NCI-H2029 (cell line): Measurements from ENCODE around the gene ARAF.
"Not testable (repeated sequence)": the region's sequence is repeated elsewhere in the genome, so short reads cannot be mapped to it uniquely, and the experiment has no call there.

Experiments used
- DNase-seq: peaks from one replicate; lab custom pipeline; 2025; lab: John Stamatoyannopoulos, UW

Gene ARAF

DNA sequence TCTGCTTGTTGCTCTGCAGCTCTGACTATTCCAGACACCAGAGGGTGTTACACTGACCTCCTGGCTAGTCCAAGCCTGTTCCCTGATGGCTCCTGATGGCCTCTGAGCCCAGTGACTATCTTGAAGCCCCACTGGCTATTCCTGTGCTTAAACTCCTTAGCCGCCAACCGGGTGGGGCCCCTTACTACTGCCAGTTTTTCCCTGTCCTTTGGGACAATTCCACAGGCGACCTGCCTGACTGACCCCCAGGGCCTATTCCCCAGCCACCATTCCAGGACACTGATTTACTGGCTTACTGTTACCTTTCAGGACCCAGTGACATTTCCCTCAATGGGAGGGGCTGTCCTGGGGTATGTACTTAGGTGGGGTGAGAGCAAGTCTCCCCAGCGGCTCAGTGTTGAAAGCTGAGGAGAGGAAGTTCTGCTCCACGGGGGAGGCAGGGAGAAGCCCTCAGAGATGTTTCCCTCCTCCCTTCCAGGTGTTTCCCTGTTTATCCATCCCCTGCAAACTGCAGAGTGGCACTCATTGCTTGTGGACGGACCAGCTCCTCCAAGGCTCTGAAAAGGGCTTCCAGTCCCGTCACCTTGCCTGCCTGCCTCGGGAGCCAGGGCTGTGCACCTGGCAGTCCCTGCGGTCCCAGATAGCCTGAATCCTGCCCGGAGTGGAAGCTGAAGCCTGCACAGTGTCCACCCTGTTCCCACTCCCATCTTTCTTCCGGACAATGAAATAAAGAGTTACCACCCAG, 25.2 kb downstream of the ARAF start:
- DNase-seq = no peak

DNA sequence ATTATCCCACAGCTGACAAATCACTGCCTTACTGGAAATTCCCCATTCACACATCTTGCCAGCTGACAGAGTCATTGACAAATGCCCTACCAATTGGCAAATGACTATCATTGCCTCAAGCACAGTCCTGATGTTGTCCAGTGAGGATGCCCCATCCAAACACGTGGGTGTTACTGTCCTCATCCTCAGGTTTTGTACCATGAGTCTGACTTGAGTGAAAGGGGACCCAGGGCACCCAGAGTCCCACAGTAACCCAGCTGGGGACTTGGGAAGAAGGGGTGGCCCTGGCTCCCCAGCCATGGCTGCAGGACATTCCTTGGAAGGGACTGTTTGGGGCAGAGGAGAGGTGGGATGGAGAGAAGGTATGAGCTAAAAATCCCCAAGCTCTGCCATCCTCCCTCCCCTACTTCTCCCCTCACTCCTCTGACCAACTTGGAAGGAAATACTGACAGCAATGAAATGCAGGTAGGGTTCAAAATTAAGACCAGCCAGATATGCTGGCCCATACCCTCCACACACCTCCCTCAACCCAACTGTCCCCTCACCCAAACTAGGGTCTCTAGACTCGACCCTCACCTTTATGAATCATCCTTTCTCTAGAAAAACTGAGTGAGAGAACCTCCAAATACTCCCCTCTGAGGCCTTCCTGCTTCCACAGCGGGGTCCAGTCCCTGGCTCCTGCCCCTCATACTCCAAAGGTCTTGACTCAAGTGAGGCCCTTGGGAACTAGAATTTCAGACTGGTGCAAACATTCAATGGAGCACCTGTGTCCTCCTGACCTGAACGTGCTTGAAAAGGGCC, 26.3 kb downstream of the ARAF start:
- DNase-seq = no peak

DNA sequence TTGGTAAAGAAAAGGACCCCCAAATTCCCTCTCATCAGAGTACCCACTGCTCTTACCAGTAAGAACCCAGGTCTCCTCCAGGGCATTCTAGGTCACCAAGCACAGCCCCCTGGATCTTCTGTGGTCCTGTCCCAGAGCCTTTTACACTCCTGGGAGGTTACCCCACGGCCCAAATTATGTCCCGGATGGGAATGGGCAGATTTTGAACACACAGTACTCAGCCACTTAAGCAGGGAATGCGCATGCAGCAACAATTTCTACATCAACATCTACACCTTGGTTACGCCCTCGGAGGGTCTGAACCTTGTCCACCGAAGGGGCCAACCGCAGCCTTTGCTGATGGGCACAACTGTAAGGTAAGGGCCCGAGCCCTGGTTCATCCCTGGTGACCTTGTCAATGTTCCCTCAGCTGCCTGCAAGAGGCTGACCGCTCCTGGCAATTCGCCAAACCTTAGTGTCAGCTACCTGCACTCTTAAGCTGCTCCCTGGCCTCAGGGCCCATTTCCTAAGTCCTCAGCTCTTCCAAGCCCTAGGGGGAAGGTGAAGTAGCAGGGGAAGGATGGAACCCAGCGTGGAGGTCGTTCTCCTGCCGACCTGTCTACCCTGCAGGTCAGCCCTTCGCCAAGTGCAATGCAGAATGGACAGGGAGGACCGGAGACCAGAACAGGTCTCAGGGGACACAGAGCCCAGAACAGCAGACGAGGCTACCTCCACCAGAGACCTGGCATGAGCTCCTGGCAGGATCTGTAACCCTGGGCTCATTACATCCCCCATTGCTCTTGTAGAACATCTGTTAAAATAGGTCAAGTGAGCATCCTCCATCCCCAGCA, 27.1 kb downstream of the ARAF start:
- DNase-seq = no peak

DNA sequence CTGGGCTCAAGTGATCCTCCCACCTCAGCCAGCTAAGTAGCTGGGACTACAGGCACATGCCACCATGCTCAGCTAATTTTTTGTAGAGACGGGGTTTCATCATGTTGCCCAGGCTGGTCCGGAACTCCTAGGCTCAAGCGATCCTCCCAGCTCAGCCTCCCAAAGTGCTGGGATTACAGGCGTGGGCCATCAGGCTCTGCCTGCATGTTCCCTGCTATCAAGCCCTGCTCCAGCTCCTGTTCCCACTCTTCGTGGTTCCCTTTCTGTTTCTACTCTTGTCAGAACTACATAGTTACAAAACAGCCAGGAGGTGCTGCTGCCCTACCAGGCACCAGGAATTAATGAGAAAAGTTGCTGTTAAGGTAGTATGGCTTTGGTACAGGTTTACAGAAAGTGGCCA, 30.0 kb downstream of the ARAF start:
- DNase-seq = no peak

DNA sequence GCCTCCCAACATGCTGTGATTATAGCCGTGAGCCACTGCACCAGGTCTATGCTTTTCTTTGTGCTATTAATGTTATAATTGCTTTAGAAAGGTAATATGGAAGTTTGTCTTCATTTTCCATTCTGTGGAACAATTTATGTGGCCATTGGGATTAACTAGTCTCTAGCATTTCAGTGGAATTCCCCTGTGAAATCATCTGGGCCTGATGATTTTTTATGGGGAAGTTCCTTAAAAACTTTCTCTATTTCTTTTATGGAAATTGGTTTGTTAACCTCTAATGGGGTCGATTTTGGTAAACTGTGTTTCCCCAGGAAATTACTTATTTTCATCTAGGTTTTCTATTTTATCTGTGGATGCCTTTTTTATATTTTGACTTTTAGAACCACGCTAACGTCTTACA, 32.5 kb downstream of the ARAF start:
- DNase-seq = no peak

DNA sequence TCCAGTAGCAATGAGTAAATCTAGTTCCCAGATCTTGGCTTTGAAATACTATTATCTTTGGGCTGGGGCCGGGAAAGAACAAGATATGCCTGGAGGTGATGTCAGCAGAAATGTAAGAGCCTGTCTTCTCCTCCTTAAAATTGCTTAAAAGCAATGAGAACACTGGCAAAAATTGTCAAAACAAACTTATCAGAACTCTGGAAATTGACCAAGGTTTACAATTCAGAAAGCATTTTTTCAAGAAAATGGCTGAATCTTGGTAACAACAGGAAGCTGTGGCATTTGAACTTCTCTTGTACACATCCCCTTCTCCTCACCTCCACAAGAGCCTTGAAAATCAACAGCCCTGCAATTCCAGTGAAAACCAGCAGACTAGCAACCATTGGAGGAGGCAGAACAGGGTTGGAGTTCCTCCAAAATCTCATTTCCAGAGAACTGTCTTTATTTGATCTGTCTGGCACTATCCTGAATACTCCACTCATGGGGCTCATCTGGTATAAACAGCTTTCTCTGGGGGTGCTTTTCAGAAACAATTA, 34.8 kb downstream of the ARAF start:
- DNase-seq = peak; percentile 8

DNA sequence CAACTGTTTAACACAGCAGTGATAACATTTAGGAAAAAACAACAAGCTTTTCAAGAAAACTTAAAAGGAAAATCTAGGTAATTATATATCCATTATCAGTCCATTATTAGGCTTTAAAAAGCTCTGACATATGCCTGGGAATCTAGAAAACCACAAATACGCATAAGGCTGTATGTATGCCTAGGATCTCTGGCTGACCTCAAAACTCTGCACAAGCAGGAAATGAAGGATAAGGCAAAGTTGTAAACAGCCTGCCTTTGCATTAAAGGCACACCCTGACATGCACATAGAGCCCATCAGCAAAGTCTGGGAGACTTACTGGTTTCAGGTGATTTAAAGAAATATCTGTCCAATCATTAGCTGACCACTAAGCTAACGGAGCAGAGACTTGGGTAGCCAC, 35.3 kb downstream of the ARAF start:
- no peak for DNase-seq

DNA sequence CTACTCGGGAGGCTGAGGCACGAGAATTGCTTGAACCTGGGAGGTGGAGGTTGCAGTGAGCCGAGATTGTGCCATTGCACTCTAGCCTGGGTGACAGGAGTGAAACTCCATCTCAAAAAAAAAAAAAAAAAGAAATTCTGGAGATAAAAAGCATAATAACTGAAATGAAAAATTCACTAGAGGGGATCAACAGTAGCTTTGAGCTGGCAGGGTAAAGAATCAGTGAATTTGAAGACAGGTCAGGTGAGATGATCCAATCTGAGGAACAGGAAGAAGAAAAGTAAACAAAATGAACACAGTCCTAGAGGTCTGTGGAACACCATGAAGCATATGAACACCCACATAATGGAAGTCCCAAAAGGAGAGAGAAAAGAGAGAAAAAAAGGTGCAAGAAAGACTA, 36.2 kb downstream of the ARAF start:
- DNase-seq = no peak

DNA sequence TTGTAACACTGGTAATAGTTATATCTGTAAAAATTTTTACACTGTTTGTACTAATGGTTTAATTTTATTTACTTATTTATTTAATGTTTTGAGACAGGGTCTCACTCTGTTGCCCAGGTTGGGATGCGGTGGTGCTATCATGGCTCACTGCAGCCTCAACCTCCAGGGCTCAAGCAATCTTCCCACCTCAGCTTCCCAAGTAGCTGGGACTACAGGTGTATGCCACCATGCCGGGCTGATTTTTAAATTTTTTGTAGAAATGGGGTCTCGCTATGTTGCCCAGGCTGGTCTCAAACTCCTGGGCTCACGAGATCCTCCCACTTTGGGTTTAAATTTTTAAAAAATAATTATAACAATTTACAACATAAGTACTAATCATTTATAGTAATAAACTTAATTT, 42.1 kb downstream of the ARAF start:
- DNase-seq = not testable (repeated sequence)

DNA sequence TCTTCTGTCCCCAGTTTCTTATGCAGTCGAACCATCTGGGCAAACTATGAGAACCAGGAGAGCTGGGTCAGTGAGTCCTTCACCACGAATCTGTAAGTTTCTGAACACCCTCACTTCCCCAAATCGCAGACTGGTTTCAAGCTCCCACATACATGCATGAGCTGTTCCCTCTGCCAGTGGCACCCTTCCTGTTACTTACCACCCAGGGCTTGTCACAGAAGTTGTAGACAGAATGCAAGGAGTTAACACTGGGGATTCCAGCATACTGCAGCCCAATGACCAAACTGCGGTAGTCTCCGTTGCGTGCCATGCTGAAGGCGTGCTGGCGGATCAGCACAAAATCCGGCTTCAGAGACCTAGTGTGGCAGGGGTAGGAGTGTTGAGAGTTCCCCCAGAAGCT, 44.0 kb downstream of the ARAF start:
- no peak for DNase-seq

DNA sequence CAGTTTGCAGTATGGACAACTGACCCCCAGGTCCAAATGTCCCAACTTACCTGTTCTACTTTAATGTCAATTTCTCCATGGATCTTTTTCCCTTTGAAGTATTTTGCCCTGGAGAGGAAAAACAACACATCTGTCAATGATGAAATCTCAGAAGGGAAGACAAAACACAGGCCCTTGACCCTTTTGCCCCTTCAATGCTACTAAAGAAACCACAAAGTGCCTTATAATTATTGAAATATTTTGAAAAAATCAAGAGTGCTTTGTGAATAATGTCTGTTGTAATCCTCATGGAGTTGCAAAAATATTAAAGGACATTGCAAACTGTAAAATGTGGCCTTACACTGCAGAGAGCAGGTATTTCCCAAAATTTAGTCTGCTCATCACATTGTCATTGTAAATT, 46.1 kb downstream of the ARAF start:
- DNase-seq = no peak

DNA sequence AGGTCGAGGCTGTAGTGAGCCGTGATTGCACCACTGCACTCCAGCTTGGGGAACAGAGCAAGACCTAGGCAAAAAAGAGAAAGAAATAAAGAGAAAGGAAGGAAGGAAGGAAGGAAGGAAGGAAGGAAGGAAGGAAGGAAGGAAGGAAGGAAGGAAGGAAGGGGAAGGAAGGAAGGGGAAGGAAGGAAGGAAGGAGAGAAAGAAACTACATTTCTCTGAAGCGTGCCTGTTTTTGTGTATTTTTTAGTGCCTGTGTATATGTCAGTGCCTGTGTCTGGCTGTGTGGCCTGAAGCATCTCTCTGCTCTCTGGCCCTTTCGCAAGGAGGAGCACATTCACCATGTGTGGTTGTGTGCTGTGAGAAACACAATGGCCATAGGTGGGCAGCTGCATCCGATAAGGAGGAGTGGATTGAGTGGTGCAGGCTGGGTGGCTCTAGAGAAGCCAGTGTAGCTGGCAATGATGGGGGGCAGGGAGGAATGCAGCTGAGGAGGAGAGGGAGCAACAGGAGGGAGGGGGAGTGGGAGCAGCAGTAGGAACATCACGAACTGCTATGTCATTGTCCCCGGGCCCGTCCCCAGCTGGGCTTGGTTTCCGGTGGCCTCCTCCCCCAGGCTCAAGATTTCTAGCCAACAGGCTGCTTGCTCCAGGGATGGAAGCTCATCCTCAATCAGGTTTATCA, 47.3 kb downstream of the ARAF start:
- DNase-seq = no peak

DNA sequence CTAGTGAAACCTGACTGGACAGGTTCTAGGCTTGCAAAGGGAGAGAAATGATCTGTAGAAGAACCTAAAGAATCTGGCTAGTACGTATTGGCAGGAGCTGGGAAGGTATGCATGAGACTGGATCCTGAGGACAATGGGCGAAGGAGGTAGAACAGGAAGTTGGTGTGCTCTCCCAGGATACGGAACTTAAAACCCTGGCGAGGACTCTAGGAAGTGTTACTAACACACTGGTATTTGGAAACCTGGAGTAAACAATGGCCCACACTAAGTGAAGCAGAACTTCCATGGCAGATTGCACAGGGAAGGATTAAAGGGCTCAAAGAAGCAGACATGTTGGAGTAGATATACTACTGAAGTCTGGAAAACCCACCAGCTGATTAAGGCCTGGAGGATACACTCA, 49.5 kb downstream of the ARAF start:
- DNase-seq = no peak

DNA sequence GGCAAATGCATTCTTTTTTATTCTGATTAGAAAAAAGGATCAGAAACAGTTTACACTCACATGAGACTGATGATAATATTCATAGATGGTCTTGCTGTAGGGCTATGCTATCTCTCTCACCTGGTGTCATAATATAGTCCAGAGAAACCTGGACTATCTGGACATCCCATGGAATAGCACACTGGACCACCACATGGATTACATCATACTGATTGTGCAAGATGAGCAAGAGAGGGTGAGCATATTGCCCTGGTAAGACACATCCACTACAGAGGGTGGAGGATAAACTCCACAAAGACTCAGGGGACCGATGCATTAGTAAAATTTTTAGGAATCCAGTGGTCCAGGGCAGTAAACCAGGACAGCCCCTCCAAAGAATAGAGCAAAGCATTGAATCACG, 50.5 kb downstream of the ARAF start:
- DNase-seq = no peak

DNA sequence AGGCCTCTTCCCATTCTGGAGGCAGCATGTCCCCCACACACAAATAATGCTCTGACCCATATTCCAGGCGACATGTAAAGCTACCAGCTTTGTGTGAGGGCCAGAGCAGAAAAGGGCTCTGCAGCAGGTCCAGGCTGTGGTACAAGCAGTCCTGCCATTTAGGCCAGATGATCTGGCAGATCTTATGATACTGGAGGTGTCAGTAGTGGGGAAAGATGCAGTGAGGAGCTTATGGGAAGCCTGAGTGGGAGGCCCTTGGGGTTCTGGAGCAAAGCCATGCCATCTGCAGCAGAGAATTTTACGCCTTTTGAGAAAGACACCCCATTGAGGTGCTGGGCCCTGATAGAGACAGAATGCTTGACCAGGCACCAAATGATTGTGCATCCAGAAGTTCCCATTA, 50.9 kb downstream of the ARAF start:
- no peak for DNase-seq

DNA sequence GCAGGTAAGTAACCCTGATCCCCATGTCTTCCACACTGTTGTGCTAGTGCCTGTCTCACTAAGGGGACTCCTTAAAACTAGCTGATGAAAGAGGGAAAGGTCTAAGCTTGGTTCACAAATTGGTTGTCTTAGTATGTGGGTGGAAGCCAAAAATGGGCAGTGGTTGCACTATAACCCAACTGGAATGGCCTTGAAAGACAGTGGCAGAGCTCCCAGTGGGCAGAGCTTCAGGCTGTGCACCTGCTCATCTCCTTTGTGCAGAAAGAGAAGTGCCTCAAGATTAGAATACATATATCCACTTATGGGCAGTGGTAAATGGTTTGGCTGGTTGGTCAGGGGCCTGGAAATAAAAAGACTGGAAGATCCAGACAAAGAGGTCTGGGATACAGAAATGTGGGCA, 51.4 kb downstream of the ARAF start:
- peak; percentile 16 for DNase-seq

DNA sequence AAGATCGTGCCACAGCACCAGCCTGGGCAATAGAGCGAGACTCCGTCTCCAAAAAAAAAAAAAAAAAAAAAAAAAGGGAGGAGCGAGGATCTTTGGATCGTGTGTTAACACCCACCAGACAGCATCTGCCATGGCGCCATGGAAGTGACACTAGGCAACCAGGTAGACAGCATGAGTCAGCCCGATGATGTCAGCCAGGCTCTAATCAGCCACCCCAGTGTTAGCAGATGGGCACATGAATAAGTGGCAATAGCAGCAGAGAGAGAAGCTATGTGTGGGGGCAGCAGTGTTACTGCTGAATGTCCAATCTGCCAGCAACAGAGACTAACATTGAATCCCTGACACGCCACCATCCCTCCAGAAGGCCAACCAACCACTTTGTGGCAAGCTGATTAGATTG, 52.1 kb downstream of the ARAF start:
- DNase-seq = no peak

DNA sequence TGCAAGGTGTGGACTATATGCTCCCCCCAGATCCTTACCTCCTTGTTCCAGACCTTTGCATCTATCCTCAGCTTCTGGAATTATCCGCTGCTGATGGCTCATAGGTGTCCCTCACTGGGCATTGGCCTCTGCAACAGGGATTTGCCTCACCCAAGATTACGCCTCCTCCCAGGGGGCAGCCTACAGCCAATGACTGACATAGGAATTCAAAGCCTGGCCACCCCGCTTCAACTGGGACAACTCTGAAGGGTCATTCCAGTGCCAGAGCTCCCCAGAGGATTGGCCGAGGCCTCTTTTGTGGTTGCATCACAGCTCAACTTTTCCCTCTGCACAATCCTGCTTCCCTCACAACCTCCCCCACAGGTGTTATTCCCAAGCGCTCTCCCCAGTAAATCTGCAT, 53.6 kb downstream of the ARAF start:
- no peak for DNase-seq

DNA sequence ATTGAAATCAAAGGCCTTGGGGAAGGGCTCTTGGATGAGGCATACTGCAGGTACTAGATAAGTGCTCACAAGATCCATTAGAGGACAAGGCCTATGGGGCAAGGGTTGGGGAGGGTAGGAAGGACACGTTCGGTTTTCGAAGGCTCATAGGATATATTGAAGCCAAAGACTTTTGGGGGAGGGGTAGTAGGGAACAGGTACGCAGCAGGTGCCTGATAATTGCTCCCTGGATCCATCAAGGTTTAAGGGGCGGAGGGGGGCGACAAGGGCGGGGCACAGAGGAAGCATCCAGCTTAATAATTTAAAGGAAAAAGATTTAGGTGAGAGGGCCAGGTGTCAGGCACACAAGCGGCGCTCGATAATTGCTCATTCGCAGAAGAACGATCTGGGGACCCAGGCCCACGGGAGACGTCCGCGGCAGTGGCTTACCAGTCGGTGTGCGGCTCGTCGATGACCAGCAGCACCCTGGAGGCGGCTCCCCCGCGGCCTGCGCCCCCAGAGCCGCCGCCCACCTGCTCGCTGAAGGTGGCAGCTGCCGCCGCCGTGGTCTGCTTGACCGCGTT, 58.0 kb downstream of the ARAF start:
- DNase-seq = no peak

DNA sequence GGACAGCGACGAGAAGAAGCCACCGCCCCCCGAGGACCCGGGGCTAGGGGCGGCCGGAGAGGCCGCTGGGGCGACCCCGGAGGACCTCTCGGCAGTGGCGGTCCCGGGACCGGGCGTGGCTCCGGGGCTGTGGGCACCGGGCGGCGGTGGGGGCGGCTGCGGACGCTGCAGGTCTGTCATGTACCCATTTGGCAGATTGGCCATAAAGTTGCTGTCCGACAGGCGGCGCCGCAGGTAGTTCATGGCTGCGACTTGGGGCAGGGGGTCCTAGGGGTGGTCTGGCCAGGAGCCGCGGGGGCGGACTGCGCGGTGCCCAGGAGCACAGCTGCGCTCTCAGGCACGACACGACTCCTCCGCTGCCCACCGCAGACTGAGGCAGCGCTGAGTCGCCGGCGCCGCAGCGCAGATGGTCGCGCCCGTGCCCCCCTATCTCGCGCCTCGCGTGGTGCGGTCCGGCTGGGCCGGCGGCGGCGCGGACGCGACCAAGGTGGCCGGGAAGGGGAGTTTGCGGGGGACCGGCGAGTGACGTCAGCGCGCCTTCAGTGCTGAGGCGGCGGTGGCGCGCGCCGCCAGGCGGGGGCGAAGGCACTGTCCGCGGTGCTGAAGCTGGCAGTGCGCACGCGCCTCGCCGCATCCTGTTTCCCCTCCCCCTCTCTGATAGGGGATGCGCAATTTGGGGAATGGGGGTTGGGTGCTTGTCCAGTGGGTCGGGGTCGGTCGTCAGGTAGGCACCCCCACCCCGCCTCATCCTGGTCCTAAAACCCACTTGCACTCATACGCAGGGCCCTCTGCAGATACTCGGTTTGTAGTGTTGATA, 58.7 kb downstream of the ARAF start, which contains the start of gene SYN1:
Gene SYN1 (minus strand): TSS at position 372 of the 817 bp plus-strand sequence. CDS start 129 bp downstream, at position 243.
- peak; percentile 66 for DNase-seq

DNA sequence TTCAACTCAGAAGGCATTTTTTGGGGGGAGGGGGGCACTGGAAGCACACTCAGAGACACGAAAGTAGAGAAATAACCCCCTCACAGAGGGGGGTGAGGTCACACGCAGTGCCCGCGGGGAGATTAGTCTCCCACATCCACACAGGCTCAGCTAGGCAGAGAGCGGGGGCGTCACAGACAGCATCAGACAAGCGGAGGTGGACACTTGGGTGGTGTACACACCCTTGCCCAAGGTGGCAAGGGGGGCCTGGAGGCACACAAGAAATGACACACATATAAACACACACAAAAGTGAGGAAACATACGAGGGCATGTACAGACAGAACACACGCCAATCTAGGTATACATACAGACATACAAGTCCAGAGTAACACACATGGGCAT, 59.3 kb downstream of the ARAF start:
- no peak for DNase-seq
